ENCODE measurements around the gene VPS41. TPM values are rescaled to one million over a fixed set of nuclear protein-coding genes. Genes with fewer than 3 reads are reported as not detected.

Gene VPS41
- total RNA-seq, 1 donor from 2014 or later = 38.6 TPM

- intact Hi-C loops (cut with DNase I) = loop anchor here (10.0 kb wide), 1 partner anchor 174 kb away; no protein-coding TSS in a partner anchor
- no peak for DNase-seq (ENCODE audit: missing footprints)
Observed at GRCh38 chr7:38759028-38759427, 150.0 kb downstream of the VPS41 start.

DNA sequence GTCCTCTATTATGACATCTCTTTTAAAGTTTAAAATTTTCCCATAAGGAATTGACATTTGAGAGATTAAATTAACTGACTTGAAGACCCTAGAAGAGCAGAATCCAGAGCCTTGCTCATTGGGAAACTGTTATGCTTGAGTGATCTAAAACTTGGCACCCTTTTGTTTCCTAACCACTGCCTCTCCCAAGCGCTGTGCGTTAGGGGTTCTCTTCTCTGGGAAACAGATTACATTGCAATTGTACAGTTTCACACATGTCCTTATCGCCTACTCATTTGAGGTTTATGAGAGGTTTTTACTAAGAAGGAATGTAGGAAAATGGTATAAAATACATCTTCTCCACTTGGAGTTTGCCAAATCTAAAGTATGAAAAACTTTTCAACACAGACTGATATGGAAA, 151.1 kb downstream of the VPS41 start:
- DNase-seq (ENCODE audit: missing footprints) (no peak), ATAC-seq (no peak)
- intact Hi-C loops (cut with DNase I) = loop anchor here (10.0 kb wide), 1 partner anchor 173 kb away; no protein-coding TSS in a partner anchor

More at GRCh38 chr7:38759028-38759427, 150.0 kb downstream of the VPS41 start:
- ATAC-seq = no peak

- DNase-seq (ENCODE audit: missing footprints) (no peak), ATAC-seq (no peak)
- intact Hi-C loops (cut with DNase I) = loop anchor here (10.0 kb wide), 1 partner anchor 172 kb away; no protein-coding TSS in a partner anchor
Observed at GRCh38 chr7:38756521-38756920, 152.5 kb downstream of the VPS41 start.

DNA sequence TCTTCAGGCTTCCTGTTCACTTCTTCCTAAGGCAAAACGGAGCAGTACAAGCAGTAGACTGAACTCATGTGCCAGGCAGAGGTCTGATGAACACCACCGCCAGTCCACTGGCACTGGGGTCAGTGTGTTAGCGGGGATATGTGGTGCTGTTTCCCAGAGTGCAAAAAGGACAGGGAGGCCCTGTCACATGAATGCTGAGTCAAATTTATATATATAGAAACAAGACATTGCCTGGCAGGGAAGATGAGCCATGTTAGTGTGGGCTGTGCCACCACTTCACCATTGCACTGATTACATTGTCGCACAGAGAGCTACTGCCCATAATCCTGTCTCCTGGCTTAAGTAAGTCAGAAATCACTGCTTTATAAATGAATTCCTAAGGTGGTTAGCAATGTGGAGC, 155.6 kb downstream of the VPS41 start:
- intact Hi-C loops (cut with DNase I) = loop anchor here (10.0 kb wide), 1 partner anchor 169 kb away; no protein-coding TSS in a partner anchor
- DNase-seq (ENCODE audit: missing footprints) (no peak), ATAC-seq (peak; percentile 91)

GRCh38 chr7:38751416-38751815, 157.6 kb downstream of the VPS41 start:
- DNase-seq (ENCODE audit: missing footprints) (no peak), ATAC-seq (no peak)
- intact Hi-C loops (cut with DNase I) = loop anchor here (10.0 kb wide), 1 partner anchor 167 kb away; no protein-coding TSS in a partner anchor

DNA sequence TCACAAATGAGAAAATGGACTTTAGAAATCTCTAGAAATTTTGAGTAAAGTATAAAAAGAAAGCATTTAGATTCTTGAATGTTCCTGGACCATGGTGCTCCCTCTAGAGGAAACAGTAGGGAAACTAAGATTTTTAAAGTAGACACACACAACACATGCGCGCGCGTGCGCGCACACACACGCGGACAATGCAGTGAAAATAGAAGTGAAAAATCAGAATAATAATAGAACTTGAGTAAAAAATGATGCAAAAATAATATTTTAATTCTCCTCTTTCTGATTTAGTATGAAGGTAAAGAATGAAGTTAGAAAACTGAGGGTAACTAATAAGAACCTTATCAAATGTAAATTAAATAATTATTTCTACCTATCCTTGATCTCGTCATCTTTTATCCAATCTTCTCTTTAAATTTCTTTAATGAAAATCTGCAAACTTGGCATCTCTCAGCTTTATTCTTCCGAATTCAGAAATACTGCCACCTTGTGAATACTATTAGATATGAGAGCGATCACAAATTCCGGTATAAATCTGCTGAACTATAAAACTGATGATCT, 160.9 kb downstream of the VPS41 start:
- no peak for DNase-seq (ENCODE audit: missing footprints)
- intact Hi-C loops (cut with DNase I) = loop anchor here (10.0 kb wide), 1 partner anchor 293 kb away; no protein-coding TSS in a partner anchor
- no peak for ATAC-seq

DNA sequence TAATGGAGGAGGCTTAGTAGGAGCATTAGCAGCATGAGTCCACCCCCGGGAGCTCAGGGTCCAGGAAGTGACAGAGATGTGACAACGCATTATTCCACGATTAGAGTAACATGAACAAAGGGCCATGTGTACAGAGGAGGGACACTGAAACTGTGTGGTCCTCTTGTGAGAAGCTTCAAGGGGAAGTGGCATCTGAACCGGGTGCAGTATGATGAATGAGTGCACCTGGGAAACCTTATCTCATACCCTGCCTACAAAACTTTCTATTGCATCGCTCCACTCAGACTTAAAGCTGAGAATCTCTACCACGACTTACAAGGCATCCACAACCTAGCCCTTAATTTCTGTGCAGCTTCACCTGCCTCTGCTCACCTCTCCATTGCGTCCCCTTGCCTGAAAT, 162.6 kb downstream of the VPS41 start:
- ATAC-seq = no peak
- DNase-seq (ENCODE audit: missing footprints) = no peak
- intact Hi-C loops (cut with DNase I) = loop anchor here (10.0 kb wide), 1 partner anchor 292 kb away; no protein-coding TSS in a partner anchor

DNA sequence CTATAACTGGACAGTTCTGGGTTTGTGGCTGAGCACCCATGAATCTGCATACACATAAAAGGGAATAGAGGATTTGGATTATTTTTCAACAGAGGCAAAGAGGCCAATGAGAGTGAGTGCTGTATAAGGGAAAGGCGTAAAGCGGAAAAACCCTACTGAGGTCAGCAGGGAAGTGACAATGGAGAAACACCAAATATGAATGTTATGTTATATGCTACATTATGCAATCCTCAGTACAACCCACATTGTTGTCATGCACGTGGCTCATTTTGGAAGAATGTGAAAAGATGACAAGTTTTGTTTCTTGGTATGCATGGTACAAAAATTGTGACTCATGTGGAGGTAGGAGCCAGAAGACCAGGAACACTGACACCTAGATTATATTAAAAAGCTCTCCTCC, 164.2 kb downstream of the VPS41 start:
- DNase-seq (ENCODE audit: missing footprints) = no peak
- no peak for ATAC-seq
- intact Hi-C loops (cut with DNase I) = loop anchor here (10.0 kb wide), 1 partner anchor 290 kb away; no protein-coding TSS in a partner anchor

DNA sequence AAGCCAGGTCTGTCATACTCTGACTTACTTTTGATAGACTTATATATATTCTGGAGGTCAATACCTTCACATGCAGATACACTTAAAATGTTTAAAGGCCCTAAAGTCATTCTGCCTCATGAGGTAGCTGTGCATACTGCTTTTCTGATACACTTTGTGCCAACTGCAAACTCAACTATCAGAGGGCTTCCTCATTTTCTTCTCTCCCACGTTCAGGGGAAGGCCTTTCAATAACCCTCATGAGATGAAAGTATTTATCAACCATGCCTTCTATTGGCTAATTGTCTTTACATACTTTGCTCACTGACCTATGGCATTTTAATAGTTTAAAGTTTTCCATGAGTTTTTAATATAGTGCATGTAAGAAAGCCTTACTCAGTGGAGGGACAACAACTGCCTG, 165.1 kb downstream of the VPS41 start:
- DNase-seq (ENCODE audit: missing footprints) (no peak), ATAC-seq (no peak)
- intact Hi-C loops (cut with DNase I) = loop anchor here (10.0 kb wide), 1 partner anchor 289 kb away; no protein-coding TSS in a partner anchor

DNA sequence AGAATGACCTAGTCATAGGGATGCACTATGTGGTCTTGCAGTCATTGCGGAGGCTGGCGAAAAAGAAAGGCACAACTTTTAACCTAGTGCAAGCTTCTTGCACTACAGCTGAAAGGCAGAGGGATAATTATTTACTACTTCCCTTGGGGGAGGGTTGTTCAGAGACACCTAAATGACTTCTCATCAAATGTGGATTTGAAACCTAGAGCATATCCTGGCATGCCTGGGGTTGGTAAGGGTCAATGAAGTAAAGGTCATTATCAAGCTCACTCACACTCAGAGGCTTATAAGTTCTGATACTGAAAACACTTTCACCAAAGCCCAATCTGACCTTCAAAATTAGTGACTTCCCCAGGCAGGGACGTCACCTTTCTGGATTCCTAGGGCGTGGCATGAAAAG, 168.9 kb downstream of the VPS41 start:
- no peak for DNase-seq (ENCODE audit: missing footprints)
- intact Hi-C loops (cut with DNase I) = loop anchor here (10.0 kb wide), 1 partner anchor 285 kb away; no protein-coding TSS in a partner anchor
- ATAC-seq = no peak

- intact Hi-C loops (cut with DNase I) = no loop called here
- ATAC-seq = peak; percentile 44
- DNase-seq (ENCODE audit: missing footprints) = no peak
Observed at GRCh38 chr7:38736138-38736537, 172.9 kb downstream of the VPS41 start.

- intact Hi-C loops (cut with DNase I) = no loop called here
- ATAC-seq (no peak), DNase-seq (ENCODE audit: missing footprints) (no peak)
Observed at GRCh38 chr7:38731215-38731614, 177.8 kb downstream of the VPS41 start.

DNA sequence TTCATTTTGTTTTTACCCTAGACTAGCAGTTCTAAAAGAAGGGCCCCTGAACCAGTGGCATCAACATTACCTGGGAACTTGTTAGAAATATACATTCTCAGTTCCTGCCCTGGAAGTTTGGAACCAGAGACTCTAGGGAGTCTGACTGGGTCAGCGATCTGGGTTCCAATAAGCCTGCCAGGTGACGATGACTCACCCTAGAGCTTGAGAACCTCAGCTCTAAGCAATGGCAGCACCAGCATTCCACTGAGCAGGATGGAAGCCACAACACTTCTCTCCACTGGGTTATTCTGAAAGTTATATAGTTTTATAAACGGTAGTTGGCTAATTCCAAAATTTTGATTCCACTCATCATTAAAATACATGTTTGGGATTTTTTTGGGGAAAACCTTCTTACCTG, 180.8 kb downstream of the VPS41 start:
- DNase-seq (ENCODE audit: missing footprints) (no peak), ATAC-seq (no peak)
- intact Hi-C loops (cut with DNase I) = no loop called here

GRCh38 chr7:38727184-38727940, 181.6 kb downstream of the VPS41 start:
- intact Hi-C loops (cut with DNase I) = no loop called here
- ATAC-seq = no peak
- DNase-seq (ENCODE audit: missing footprints) = no peak

DNA sequence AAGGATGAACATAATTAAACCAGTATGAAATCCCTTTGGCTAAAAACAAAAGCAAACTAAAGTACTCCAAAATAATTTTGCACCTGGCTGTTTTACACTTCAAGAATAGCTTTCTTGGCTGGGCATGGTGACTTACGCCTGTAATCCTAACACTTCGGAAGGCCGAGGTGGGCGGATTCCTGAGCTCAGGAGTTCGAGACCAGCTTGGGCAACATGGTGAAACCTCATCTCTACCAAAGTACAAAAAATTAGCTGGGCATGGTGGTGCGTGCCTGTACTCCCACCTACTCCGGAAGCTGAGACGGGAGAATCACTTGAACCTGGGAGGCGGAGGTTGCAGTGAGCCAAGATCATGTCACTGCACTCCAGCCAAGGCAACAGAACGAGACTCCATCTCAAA, 185.7 kb downstream of the VPS41 start:
- intact Hi-C loops (cut with DNase I) = no loop called here
- DNase-seq (ENCODE audit: missing footprints) = no peak
- no peak for ATAC-seq

DNA sequence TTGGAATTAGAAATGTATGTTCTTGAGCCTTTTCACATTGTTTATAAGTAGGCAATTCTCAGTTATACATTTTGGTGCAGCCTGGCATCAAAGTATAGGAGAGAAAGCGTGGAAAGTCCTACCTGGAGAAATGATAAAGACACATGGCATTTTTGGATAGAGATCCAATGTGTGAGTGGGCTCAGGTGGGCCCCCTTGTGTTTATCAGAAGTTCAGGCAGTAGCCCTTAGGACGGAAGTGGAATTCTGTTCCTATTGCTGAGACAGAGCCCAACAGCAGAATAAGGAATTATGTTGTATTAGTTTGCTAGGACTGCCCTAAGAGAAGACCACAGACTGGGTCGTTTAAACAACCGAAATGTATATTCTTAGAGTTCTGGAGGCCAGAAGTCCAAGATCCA, 192.6 kb downstream of the VPS41 start:
- intact Hi-C loops (cut with DNase I) = no loop called here
- no peak for DNase-seq (ENCODE audit: missing footprints)
- ATAC-seq = no peak

DNA sequence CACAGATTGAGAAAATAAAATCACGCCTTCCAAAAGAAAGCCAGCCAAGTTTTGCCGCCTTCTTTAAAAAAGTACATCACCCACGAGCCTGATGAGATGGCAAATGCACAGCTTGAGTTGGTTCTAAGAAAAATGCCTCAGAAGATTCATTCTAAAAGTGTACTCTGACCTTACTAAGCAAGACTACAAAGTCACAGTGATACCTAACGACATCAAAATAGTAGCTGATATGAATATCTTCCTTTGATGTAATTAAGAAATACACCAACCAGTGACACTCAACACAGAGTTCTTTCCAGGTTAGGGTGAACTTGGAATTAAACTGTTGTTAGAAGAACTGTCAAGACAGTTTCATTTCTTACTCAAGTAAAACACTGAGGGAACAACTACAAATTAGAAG, 199.9 kb downstream of the VPS41 start:
- intact Hi-C loops (cut with DNase I) = no loop called here
- no peak for ATAC-seq
- DNase-seq (ENCODE audit: missing footprints) = no peak

- ATAC-seq (no peak), DNase-seq (ENCODE audit: missing footprints) (no peak)
- intact Hi-C loops (cut with DNase I) = no loop called here
Observed at GRCh38 chr7:38704751-38705150, 204.2 kb downstream of the VPS41 start.

DNA sequence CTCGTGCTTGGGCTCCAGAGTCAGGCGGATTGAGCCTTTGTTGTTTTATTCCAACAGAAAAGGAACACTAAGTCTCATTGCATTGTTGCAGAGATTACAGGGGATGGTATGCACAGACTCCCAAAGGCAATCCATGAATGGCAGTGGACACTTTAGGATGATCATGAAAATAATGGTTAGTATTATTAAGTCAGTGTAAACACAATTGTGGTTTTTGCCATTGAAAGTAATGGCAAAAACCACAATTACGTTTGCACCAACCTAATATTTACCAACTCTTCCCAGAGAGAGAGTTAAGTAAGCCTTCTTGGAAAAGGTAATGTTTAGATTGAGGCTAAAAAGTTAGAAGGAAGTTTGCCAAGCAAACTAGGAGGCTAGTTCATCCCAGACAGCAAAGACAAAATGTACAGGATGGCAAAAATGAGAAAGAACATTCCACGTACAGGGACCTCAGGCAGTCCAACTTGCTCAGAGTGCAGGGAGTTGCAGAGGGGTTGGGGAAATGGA, 204.9 kb downstream of the VPS41 start:
- DNase-seq (ENCODE audit: missing footprints) (no peak), ATAC-seq (no peak)
- intact Hi-C loops (cut with DNase I) = no loop called here

GRCh38 chr7:38703093-38703492, 205.9 kb downstream of the VPS41 start:
- DNase-seq (ENCODE audit: missing footprints) = no peak
- ATAC-seq = no peak
- intact Hi-C loops (cut with DNase I) = no loop called here

Measured in Right ventricle myocardium inferior (tissue), 1 donor.